Lower leg skin (tissue), 3 donors: ENCODE measurements around the gene TMEM101.

Source experiments
- POLR2A ChIP-seq, 2 donors: fragments of 450-650 bp; IDR thresholded peaks; one replicate each; pipeline ENCODE4 v1.6.1; 2016 to 2017; ENCODE audit warnings: antibody characterized with exemption in 2 of 2, mild to moderate bottlenecking in 1 of 2, moderate library complexity in 1 of 2
- TF ChIP-seq, protein P1 (sequence below), 3 donors: fragments of 450-650 bp; IDR thresholded peaks; one replicate each; pipeline ENCODE4 v1.5.1; 2016; ENCODE audit warnings: antibody characterized with exemption in 3 of 3, mild to moderate bottlenecking in 3 of 3, moderate library complexity in 2 of 3

DNA sequence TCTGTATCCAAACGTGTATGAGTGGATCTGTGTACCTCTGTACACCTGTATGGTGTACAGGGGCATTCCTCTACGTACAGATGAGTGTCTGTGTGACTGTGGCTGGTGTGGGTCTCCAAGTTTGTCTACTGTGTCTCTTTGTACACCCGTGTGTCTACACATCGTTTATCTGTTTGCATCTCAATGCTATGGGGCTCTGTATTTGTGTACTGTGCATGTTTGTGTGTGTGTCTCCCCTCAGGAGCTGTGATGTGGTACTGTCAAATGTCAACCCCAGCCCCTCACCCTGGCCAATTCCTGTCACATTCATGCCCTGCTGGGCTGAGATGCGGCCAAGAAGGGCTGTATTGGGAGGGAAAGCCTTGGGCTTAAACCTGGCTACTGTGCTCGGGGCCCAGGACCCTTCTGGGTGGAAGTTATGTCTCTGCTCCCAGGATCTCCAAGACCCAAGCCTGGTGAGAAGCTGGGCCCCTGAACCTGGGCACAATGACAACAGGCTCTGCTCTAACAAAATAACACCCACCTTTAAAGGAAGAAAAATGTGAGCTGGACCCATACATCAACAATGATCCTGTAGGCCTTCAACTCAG is 13.8 kb downstream of the TMEM101 start:
- TF ChIP-seq, protein P1, sequence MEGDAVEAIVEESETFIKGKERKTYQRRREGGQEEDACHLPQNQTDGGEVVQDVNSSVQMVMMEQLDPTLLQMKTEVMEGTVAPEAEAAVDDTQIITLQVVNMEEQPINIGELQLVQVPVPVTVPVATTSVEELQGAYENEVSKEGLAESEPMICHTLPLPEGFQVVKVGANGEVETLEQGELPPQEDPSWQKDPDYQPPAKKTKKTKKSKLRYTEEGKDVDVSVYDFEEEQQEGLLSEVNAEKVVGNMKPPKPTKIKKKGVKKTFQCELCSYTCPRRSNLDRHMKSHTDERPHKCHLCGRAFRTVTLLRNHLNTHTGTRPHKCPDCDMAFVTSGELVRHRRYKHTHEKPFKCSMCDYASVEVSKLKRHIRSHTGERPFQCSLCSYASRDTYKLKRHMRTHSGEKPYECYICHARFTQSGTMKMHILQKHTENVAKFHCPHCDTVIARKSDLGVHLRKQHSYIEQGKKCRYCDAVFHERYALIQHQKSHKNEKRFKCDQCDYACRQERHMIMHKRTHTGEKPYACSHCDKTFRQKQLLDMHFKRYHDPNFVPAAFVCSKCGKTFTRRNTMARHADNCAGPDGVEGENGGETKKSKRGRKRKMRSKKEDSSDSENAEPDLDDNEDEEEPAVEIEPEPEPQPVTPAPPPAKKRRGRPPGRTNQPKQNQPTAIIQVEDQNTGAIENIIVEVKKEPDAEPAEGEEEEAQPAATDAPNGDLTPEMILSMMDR (IDR thresholded peaks at IDR 0.05), result no peak
- TF ChIP-seq POLR2A (IDR thresholded peaks at IDR 0.05), result no peak
